AG04450 (cell line): ENCODE measurements around the gene LIN52. TPM values are rescaled to one million over a fixed set of nuclear protein-coding genes. Genes with fewer than 3 reads are reported as not detected.

Experiments used
- CTCF ChIA-PET: fragments of 300-600, 350-600 bp; formaldehyde crosslinking; extraction: SDS; loops from one replicate; lab custom pipeline; 2022; ENCODE audit warnings: antibody characterized with exemption, inconsistent platforms; lab: Charles Lee
- POLR2A ChIA-PET: fragments of 350-600 bp; formaldehyde crosslinking; extraction: SDS; loops from one replicate; lab custom pipeline; 2021; ENCODE audit warnings: antibody characterized with exemption, inconsistent platforms; lab: Yijun Ruan, JAX
- DNase-seq: peaks from one replicate; pipeline ENCODE4 v3.0.0-alpha.2; 2011; ENCODE audit warnings: low read depth, low spot score
- H3K27ac ChIP-seq: one replicate; pipeline ENCODE4 v1.5.1; 2012; ENCODE audit warnings: low read depth, low read length, control low read depth
- H3K27me3 ChIP-seq: one replicate; pipeline ENCODE4 v1.6.0; 2012; ENCODE audit warnings: low read length; ENCODE audit not compliant: control insufficient read depth, insufficient read depth
- H3K4me3 ChIP-seq: 2 replicates; pipeline ENCODE4 v1.5.1; 2011; ENCODE audit warnings: mild to moderate bottlenecking, low read depth, low read length, control low read depth
- H3K9me3 ChIP-seq: 2 replicates; pipeline ENCODE4 v1.5.1; 2012; ENCODE audit warnings: low read length; ENCODE audit not compliant: control insufficient read depth, insufficient read depth
- polyA plus RNA-seq: library from polyadenylated mRNA; depleted of rRNA; stranded (reverse); fragments of >200 nt; gene quantifications from 2 replicates; pipeline ENCODE4 v1.2.3, GENCODE V29; 2011; rRNA removed
- small RNA-seq: library from RNA; depleted of rRNA; stranded (forward); fragments of <200 nt; gene quantifications from one replicate; pipeline ENCODE3, GENCODE V24; 2012; ENCODE audit warnings: low read depth; ENCODE audit not compliant: insufficient read length
- TF ChIP-seq, protein P1 (sequence below): IDR thresholded peaks from 2 replicates; pipeline ENCODE4 v1.5.1; 2011; ENCODE audit warnings: low read depth, low read length, control low read depth, inconsistent platforms

Gene LIN52
- polyA plus RNA-seq, 1 experiment = 10.6 TPM

DNA sequence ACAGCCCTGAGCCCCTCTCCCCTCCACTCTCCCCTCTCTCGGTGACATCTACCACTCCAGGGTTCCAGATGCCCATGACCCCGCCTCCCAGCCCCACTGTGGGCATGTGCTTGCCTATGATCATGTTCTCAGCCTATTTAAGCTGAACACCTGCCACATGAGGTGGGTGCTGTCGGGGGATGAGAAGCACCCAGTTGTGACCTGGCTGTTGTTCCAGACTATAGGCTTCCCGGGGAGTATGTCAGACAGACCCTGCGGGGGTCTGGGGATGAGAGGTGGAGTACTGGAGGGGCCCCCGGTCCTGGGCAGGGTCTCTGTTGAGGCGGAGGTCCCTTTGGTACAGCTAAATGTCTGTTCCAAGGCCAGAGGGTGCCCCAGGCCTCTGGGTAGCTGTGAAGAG, 160.5 kb downstream of the LIN52 start:
- no peak overlapping the region for H3K27ac ChIP-seq
- CTCF ChIA-PET = no interaction called here
- peaks cover 83% of the 10 kb centered on the region for H3K27me3 ChIP-seq
- TF ChIP-seq, protein P1, sequence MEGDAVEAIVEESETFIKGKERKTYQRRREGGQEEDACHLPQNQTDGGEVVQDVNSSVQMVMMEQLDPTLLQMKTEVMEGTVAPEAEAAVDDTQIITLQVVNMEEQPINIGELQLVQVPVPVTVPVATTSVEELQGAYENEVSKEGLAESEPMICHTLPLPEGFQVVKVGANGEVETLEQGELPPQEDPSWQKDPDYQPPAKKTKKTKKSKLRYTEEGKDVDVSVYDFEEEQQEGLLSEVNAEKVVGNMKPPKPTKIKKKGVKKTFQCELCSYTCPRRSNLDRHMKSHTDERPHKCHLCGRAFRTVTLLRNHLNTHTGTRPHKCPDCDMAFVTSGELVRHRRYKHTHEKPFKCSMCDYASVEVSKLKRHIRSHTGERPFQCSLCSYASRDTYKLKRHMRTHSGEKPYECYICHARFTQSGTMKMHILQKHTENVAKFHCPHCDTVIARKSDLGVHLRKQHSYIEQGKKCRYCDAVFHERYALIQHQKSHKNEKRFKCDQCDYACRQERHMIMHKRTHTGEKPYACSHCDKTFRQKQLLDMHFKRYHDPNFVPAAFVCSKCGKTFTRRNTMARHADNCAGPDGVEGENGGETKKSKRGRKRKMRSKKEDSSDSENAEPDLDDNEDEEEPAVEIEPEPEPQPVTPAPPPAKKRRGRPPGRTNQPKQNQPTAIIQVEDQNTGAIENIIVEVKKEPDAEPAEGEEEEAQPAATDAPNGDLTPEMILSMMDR = no peak
- POLR2A ChIA-PET = no interaction called here
- H3K9me3 ChIP-seq = peaks cover 7% of the 10 kb centered on the region; the same call in 1 of the 2 replicates
- no peak overlapping the region for H3K4me3 ChIP-seq
- no peak for DNase-seq

DNA sequence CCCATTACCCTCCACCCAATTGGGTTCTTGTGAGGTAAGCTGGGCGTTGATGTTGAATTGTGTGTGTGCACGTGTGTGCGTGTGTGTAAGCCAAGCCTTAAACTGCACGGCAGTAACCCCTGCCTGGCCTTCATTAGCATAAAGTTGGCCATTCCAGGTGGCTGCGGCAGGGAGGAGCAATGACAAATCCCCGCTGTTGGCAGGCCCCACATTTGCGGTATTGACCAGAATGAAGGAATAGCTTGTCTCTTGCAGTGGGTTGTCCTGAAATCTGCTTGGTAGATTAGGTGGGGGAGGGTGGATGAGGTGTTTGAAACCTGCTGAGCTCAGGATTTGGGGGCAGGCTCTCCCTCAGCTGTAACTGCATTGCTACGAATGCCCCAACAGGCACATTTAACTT, 161.8 kb downstream of the LIN52 start:
- Histone ChIP-seq H3K9me3 (no peaks in the 10 kb centered on the region; the same call in 1 of the 2 replicates), H3K27me3 (peaks cover 70% of the 10 kb centered on the region), H3K27ac (no peak overlapping the region), H3K4me3 (no peak overlapping the region)
- DNase-seq = no peak
- CTCF ChIA-PET = interaction anchor here (0.9 to 2.5 kb wide), 3 partner anchors 10 to 134 kb away, joined by 4 to 19 read pairs (median 6); no protein-coding TSS in a partner anchor
- TF ChIP-seq, protein P1 = no peak
- POLR2A ChIA-PET = no interaction called here

DNA sequence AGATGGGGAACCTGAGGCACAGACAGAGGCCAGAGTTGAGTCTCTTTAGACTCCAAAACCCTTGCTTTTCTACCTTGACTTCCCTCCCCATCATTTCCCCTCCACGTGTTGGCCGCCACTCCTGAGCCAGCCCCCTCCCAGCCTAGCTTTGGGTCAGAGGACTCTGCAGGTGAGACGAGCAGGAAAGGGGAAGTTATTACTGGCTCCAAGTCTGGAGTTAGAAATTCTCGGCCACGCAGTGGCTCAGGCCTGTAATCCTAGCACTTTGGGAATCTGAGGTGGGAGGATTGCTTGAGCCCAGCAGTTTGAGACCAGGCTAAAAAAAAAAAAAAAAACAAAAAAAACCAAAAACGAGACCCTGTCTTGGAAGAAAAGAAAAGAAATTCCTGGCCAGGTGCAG, 163.3 kb downstream of the LIN52 start:
- H3K27me3 ChIP-seq = peaks cover 57% of the 10 kb centered on the region
- TF ChIP-seq, protein P1 = no peak
- POLR2A ChIA-PET = no interaction called here
- CTCF ChIA-PET = interaction anchor here (2.5 kb wide), 1 partner anchor 9 kb away, joined by 19 read pairs; no protein-coding TSS in a partner anchor
- H3K27ac ChIP-seq = no peak overlapping the region
- H3K9me3 ChIP-seq = no peaks in the 10 kb centered on the region
- no peak for DNase-seq
- no peak overlapping the region for H3K4me3 ChIP-seq

DNA sequence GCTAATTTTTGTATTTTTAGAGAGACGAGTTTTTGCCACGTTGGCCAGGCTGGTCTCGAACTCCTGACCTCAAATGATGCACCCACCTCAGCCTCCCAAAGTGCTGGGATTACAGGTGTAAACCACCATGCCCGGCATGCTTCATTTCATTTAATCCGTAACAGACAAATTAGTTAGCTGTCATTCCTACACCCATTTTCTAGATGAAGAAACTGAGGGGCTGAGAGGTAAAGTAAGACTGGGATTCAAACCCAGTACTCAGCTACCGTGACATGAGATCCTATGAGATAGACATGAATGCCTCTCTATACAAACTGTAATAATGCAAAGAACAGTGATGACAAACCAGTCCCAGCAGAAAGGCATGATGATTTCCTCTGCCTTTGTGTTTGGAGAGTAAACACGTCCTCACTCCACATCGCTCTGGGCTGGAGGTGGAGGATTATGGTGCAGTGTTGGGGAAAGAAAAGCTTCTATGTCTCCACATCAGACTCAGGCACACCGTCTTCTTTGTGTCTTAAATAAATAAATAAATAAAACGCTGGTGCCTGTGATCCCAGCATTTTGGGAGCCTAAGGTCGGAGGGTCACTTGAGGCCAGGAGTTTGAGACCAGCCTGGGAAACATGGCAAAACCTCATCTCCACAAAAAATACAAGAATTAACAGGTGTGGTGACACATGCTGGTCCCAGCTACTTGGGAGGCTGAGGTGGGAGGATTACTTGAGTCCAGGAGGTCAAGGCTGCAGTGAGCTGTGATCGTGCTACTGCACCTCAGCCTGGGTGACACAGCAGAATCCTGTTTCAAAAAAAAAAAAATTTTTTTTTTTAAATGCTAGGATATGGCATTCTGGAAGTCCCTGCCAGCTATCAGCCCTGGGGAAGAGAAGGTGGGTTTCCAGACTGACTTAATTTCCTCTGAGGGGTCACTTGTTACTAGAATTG, 164.9 kb downstream of the LIN52 start:
- no peak overlapping the region for H3K4me3 ChIP-seq
- H3K27ac ChIP-seq = no peak overlapping the region
- TF ChIP-seq, protein P1 = no peak
- ChIA-PET POLR2A (no interaction called here), CTCF (interaction anchor here (0.7 to 1.1 kb wide), 4 partner anchors 8 to 139 kb away, joined by 3 to 6 read pairs (median 4); no protein-coding TSS in a partner anchor)
- DNase-seq = no peak
- H3K27me3 ChIP-seq = peaks cover 51% of the 10 kb centered on the region
- no peaks in the 10 kb centered on the region for H3K9me3 ChIP-seq

Small RNA genes lying within 50 kb of the gene (small RNA-seq; reads per million reads assigned to genes)
- gene AC006349.1 (not detected), gene RN7SL530P (not detected)

Other genes with a start within 250 kb of the LIN52 start
- 4.5 and 6.9 TPM in 2 replicates for gene PTGR2, start 233.1 kb upstream of the LIN52 start, polyA plus RNA-seq
- gene ZNF410, start 198.1 kb upstream of the LIN52 start, polyA plus RNA-seq = 54.5 and 55.3 TPM in 2 replicates
- gene FAM161B, start 134.9 kb upstream of the LIN52 start, polyA plus RNA-seq = 2.6 and 2.8 TPM in 2 replicates
- gene COQ6, start 134.7 kb upstream of the LIN52 start, polyA plus RNA-seq = 25.9 and 28.5 TPM in 2 replicates
- gene ENTPD5, start 65.7 kb upstream of the LIN52 start, polyA plus RNA-seq = 10.0 and 11.4 TPM in 2 replicates
- 4.8 and 6.7 TPM in 2 replicates for gene BBOF1, start 65.6 kb upstream of the LIN52 start, polyA plus RNA-seq
- 18.3 and 19.0 TPM in 2 replicates for gene ALDH6A1, start 503 bp upstream of the LIN52 start, polyA plus RNA-seq
- gene VSX2, start 154.5 kb downstream of the LIN52 start, polyA plus RNA-seq = not detected in 2 replicates
- 13.3 and 14.7 TPM in 2 replicates for gene ABCD4, start 218.0 kb downstream of the LIN52 start, polyA plus RNA-seq